Neural cell (in vitro differentiated cells): ENCODE measurements around the gene KANK4. TPM values are rescaled to one million over a fixed set of nuclear protein-coding genes. Genes with fewer than 3 reads are reported as not detected.

Source experiments
- H2AFZ ChIP-seq: fragments of 200-600, 300-800 bp; sonication (generic), shearing (Covaris generic); 2 replicates; pipeline ENCODE4 v1.6.0; 2014; ENCODE audit warnings: low read depth, mild to moderate bottlenecking, antibody characterized with exemption, low read length, moderate library complexity
- H3F3A ChIP-seq: fragments of 200-600 bp; shearing (Covaris generic); 2 replicates; pipeline ENCODE4 v1.6.1; 2016; ENCODE audit warnings: mild to moderate bottlenecking, moderate library complexity, mixed read lengths, antibody characterized with exemption, low read length; ENCODE audit not compliant: insufficient read depth, poor library complexity, severe bottlenecking
- H3K27ac ChIP-seq: fragments of 200-600, 300-800 bp; sonication (generic), shearing (Covaris generic); 2 replicates; pipeline ENCODE4 v1.5.1; 2014; ENCODE audit warnings: mild to moderate bottlenecking, low read length, moderate library complexity
- H3K27me3 ChIP-seq: fragments of 300-800, 200-600 bp; sonication (generic), shearing (Covaris generic); 2 replicates; pipeline ENCODE4 v1.6.0; 2014; ENCODE audit warnings: mild to moderate bottlenecking, low read depth, low read length, moderate library complexity; ENCODE audit not compliant: insufficient read depth
- H3K36me3 ChIP-seq: fragments of 300-800, 200-600 bp; sonication (generic), shearing (Covaris generic); 2 replicates; pipeline ENCODE4 v1.5.1; 2014; ENCODE audit warnings: mild to moderate bottlenecking, antibody characterized with exemption, low read length, moderate library complexity; ENCODE audit not compliant: insufficient read depth
- H3K4me2 ChIP-seq: fragments of 300-800, 200-600 bp; sonication (generic), shearing (Covaris generic); 2 replicates; pipeline ENCODE4 v1.6.0; 2014; ENCODE audit warnings: mild to moderate bottlenecking, low read length
- H3K4me3 ChIP-seq: fragments of 300-800, 200-600 bp; sonication (generic), shearing (Covaris generic); 2 replicates; pipeline ENCODE4 v1.5.1; 2014; ENCODE audit warnings: mild to moderate bottlenecking, low read length, moderate library complexity
- H3K79me2 ChIP-seq: fragments of 200-600 bp; shearing (Covaris generic); replicated peaks from 2 replicates; pipeline ENCODE4 v1.6.0; 2014; ENCODE audit warnings: mild to moderate bottlenecking, low read length, moderate library complexity; ENCODE audit not compliant: insufficient read depth
- H3K9ac ChIP-seq: fragments of 300-800, 200-600 bp; sonication (generic), shearing (Covaris generic); 2 replicates; pipeline ENCODE4 v1.6.1; 2016; ENCODE audit warnings: mild to moderate bottlenecking, low read length, mixed read lengths
- H3K9me2 ChIP-seq: fragments of 200-600 bp; shearing (Covaris generic); 2 replicates; pipeline ENCODE4 v1.6.1; 2016; ENCODE audit warnings: mild to moderate bottlenecking, low read length, mixed read lengths; ENCODE audit not compliant: insufficient read depth
- H3K9me3 ChIP-seq: fragments of 200-600, 300-800 bp; sonication (generic), shearing (Covaris generic); 2 replicates; pipeline ENCODE4 v1.6.1; 2016; ENCODE audit warnings: mild to moderate bottlenecking, mixed run types, low read length, moderate library complexity, mixed read lengths
- H4K20me1 ChIP-seq: fragments of 200-600 bp; shearing (Covaris generic); 2 replicates; pipeline ENCODE4 v1.6.1; 2016; ENCODE audit warnings: mild to moderate bottlenecking, mixed run types; ENCODE audit not compliant: insufficient read depth
- EP300 ChIP-seq: fragments of 450-650 bp; conservative IDR thresholded peaks from 2 replicates; pipeline ENCODE4 v1.6.1; 2014; ENCODE audit warnings: antibody characterized with exemption, mild to moderate bottlenecking, moderate library complexity; ENCODE audit not compliant: poor library complexity, severe bottlenecking
- EZH2 ChIP-seq: fragments of 200-600, 300-800 bp; shearing (Covaris generic), sonication (generic); IDR thresholded peaks from 2 replicates; pipeline ENCODE4 v1.6.1; 2014; ENCODE audit warnings: antibody characterized with exemption, low read length, borderline replicate concordance, mild to moderate bottlenecking; ENCODE audit not compliant: insufficient read depth, poor library complexity, severe bottlenecking
- MXI1 ChIP-seq: fragments of 450-650 bp; conservative IDR thresholded peaks from 2 replicates; pipeline ENCODE4 v1.6.1; 2014; ENCODE audit warnings: antibody characterized with exemption, mild to moderate bottlenecking; ENCODE audit not compliant: poor library complexity, severe bottlenecking
- POLR2AphosphoS5 ChIP-seq: IDR thresholded peaks from 2 replicates; pipeline ENCODE4 v1.6.1; 2012
- RAD21 ChIP-seq: fragments of 450-650 bp; conservative IDR thresholded peaks from 2 replicates; pipeline ENCODE4 v1.6.1; 2014; ENCODE audit warnings: antibody characterized with exemption, mild to moderate bottlenecking, moderate library complexity
- SMC3 ChIP-seq: fragments of 450-650 bp; conservative IDR thresholded peaks from 2 replicates; pipeline ENCODE4 v1.6.1; 2014; ENCODE audit warnings: antibody characterized with exemption, mild to moderate bottlenecking, moderate library complexity; ENCODE audit not compliant: poor library complexity
- TAF1 ChIP-seq: IDR thresholded peaks from 2 replicates; pipeline ENCODE4 v1.6.1; 2012; ENCODE audit warnings: low read depth
- polyA plus RNA-seq: library from polyadenylated mRNA; depleted of rRNA; stranded (reverse); fragments of >200 nt; gene quantifications from 2 replicates; pipeline ENCODE4 v1.2.3, GENCODE V29; 2014
- TF ChIP-seq, protein P1 (sequence below): IDR thresholded peaks from 2 replicates; pipeline ENCODE4 v1.6.1; 2012; ENCODE audit warnings: borderline replicate concordance
- TF ChIP-seq, protein P2 (sequence below): fragments of 450-650 bp; IDR thresholded peaks from 2 replicates; pipeline ENCODE4 v1.5.1; 2014; ENCODE audit warnings: antibody characterized with exemption, mild to moderate bottlenecking, moderate library complexity; ENCODE audit not compliant: poor library complexity, severe bottlenecking

The KANK4 gene
- polyA plus RNA-seq, 1 donor from 2014 or later: 0.25 TPM

DNA sequence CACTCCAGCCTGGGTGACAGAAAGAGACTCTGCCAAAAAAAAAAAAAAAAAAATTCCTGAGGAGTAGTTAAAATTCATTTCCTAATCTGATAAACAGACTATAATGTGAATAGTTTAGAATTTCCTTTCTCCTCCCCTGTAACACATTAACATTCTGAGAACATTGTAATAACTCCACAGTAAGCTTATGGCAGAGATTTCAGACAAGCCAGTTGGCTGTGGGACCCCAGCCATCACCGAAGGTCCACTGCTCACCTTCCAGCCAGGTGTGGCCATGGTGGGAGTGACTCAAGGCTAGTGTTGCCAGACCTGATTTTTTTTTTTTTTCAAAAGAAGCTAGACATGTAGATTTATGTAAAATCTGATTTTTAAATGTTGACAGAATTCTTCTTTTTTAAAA, 11.8 kb downstream of the KANK4 start:
- H3K4me3 ChIP-seq: no peak overlapping the region
- H3K27me3 ChIP-seq: no peaks in the 10 kb centered on the region
- H3K9ac ChIP-seq: no peak overlapping the region
- no peak for TF ChIP-seq SMC3
- TF ChIP-seq POLR2AphosphoS5: no peak
- TF ChIP-seq MXI1: no peak
- no peak for TF ChIP-seq EP300
- TF ChIP-seq EZH2: no peak
- TF ChIP-seq TAF1: no peak
- TF ChIP-seq, protein P1, sequence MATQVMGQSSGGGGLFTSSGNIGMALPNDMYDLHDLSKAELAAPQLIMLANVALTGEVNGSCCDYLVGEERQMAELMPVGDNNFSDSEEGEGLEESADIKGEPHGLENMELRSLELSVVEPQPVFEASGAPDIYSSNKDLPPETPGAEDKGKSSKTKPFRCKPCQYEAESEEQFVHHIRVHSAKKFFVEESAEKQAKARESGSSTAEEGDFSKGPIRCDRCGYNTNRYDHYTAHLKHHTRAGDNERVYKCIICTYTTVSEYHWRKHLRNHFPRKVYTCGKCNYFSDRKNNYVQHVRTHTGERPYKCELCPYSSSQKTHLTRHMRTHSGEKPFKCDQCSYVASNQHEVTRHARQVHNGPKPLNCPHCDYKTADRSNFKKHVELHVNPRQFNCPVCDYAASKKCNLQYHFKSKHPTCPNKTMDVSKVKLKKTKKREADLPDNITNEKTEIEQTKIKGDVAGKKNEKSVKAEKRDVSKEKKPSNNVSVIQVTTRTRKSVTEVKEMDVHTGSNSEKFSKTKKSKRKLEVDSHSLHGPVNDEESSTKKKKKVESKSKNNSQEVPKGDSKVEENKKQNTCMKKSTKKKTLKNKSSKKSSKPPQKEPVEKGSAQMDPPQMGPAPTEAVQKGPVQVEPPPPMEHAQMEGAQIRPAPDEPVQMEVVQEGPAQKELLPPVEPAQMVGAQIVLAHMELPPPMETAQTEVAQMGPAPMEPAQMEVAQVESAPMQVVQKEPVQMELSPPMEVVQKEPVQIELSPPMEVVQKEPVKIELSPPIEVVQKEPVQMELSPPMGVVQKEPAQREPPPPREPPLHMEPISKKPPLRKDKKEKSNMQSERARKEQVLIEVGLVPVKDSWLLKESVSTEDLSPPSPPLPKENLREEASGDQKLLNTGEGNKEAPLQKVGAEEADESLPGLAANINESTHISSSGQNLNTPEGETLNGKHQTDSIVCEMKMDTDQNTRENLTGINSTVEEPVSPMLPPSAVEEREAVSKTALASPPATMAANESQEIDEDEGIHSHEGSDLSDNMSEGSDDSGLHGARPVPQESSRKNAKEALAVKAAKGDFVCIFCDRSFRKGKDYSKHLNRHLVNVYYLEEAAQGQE: no peak
- no peak for TF ChIP-seq RAD21
- TF ChIP-seq, protein P2, sequence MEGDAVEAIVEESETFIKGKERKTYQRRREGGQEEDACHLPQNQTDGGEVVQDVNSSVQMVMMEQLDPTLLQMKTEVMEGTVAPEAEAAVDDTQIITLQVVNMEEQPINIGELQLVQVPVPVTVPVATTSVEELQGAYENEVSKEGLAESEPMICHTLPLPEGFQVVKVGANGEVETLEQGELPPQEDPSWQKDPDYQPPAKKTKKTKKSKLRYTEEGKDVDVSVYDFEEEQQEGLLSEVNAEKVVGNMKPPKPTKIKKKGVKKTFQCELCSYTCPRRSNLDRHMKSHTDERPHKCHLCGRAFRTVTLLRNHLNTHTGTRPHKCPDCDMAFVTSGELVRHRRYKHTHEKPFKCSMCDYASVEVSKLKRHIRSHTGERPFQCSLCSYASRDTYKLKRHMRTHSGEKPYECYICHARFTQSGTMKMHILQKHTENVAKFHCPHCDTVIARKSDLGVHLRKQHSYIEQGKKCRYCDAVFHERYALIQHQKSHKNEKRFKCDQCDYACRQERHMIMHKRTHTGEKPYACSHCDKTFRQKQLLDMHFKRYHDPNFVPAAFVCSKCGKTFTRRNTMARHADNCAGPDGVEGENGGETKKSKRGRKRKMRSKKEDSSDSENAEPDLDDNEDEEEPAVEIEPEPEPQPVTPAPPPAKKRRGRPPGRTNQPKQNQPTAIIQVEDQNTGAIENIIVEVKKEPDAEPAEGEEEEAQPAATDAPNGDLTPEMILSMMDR: no peak
- H2AFZ ChIP-seq: no peak overlapping the region
- no peak overlapping the region for H3K4me2 ChIP-seq
- no peak overlapping the region for H3K27ac ChIP-seq
- H3K36me3 ChIP-seq: no peaks in the 10 kb centered on the region
- no peaks in the 10 kb centered on the region for H3K79me2 ChIP-seq
- no peaks in the 10 kb centered on the region for H3F3A ChIP-seq
- no peaks in the 10 kb centered on the region for H4K20me1 ChIP-seq
- H3K9me3 ChIP-seq: no peaks in the 10 kb centered on the region
- no peaks in the 10 kb centered on the region for H3K9me2 ChIP-seq

DNA sequence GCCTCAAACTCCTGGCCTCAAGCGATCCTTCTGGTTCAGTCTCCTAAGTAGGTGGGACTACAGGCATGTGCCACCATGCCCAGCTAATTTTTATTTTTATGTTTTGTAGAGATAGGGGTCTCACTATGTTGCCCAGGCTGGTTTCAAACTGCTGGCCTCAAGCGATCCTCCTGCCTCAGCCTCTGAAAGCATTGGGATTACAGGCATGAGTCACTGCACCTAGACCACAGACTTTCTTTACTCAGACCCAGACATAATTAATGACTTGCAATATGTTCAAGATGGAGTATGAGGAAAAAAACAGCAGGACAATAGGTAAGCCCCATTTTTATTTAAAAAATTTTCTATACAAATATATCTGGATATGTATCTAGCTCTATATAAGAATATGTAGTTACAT, 13.2 kb downstream of the KANK4 start:
- no peak overlapping the region for H3K4me3 ChIP-seq
- no peaks in the 10 kb centered on the region for H3K9me2 ChIP-seq
- no peaks in the 10 kb centered on the region for H3K36me3 ChIP-seq
- H3K79me2 ChIP-seq: no peaks in the 10 kb centered on the region
- H3K9ac ChIP-seq: no peak overlapping the region
- no peaks in the 10 kb centered on the region for H3F3A ChIP-seq
- H2AFZ ChIP-seq: no peak overlapping the region
- no peaks in the 10 kb centered on the region for H4K20me1 ChIP-seq
- H3K4me2 ChIP-seq: no peak overlapping the region
- TF ChIP-seq, protein P1: no peak
- TF ChIP-seq MXI1: no peak
- TF ChIP-seq EP300: no peak
- TF ChIP-seq EZH2: no peak
- no peak for TF ChIP-seq SMC3
- TF ChIP-seq RAD21: no peak
- TF ChIP-seq, protein P2: no peak
- no peak overlapping the region for H3K27ac ChIP-seq
- H3K27me3 ChIP-seq: no peaks in the 10 kb centered on the region
- H3K9me3 ChIP-seq: no peaks in the 10 kb centered on the region
